PC-9 (cell line): Measurements from ENCODE around the gene YBX1.

ENCODE experiments used
- CTCF ChIP-seq: fragments of 200-600 bp; sonication (generic); conservative IDR thresholded peaks from 2 replicates; pipeline ENCODE4 v1.6.1; 2017; ENCODE audit warnings: mixed run types, antibody characterized with exemption, mild to moderate bottlenecking, moderate library complexity
- EZH2 ChIP-seq: fragments of 200-600 bp; sonication (generic); IDR thresholded peaks from 2 replicates; pipeline ENCODE4 v1.8.0; 2017; ENCODE audit warnings: antibody characterized with exemption, low read depth

- TF ChIP-seq CTCF, result no peak
- no peak for TF ChIP-seq EZH2
Measured at GRCh38 chr1:42682739-42683531, 717 bp downstream of the YBX1 start.
